ENCODE data around the gene IGF1R. TPM values are rescaled to one million over a fixed set of nuclear protein-coding genes. Genes with fewer than 3 reads are reported as not detected.

The IGF1R gene
- total and polyA plus RNA-seq, 2 of the 8 experiments (the other 6 are each of a cell fraction or from before 2014, with no cell fraction given): 32.9 to 109 TPM

DNA sequence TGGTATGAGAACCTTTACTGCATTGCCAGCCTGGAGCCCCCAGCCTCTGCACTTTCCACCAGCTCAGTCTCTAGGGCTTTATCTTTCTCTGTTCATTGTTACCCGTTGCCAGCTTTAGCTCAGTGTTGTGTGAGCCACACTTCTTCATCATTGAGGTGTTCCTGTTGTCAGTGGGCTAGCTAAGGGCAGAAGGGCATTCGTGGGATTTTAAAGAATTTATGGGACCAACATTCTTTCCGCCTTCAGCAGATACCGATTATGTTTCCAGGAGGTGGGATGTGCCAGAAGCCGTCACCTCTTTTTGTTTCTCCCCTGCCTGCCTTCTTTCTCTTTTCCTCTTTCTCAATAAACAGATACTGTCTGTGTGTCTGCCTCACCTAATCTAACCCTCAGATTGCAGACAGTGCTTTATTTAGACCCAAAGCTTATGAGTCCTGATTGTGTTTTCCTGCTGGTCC, 294.7 kb downstream of the IGF1R start:
- no peak overlapping the region for H3K4me2 ChIP-seq (ENCODE audit: insufficient read depth in 1 of 2, low read depth in 2 of 2, low read length in 2 of 2)
- FAIRE-seq: no peak
- TF ChIP-seq FOSL1 (IDR thresholded peaks at IDR 0.05; ENCODE audit: insufficient read depth, low read depth, low read length): no peak
- no peak for TF ChIP-seq TBP (IDR thresholded peaks at IDR 0.05; ENCODE audit: low read depth, low read length)
- TF ChIP-seq, protein P1, sequence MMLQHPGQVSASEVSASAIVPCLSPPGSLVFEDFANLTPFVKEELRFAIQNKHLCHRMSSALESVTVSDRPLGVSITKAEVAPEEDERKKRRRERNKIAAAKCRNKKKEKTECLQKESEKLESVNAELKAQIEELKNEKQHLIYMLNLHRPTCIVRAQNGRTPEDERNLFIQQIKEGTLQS (IDR thresholded peaks at IDR 0.05; ENCODE audit: insufficient read depth, low read depth, low read length): no peak
- TF ChIP-seq SP4 (IDR thresholded peaks at IDR 0.05; ENCODE audit: low read length): no peak
- no peak for TF ChIP-seq BCL11A (IDR thresholded peaks at IDR 0.05; ENCODE audit: low read depth in 2 of 2, low read length in 2 of 2)
- no peak for TF ChIP-seq SUZ12 (IDR thresholded peaks at IDR 0.05; ENCODE audit: low read length)
- TF ChIP-seq NRF1 (IDR thresholded peaks at IDR 0.05; ENCODE audit: low read depth, low read length): no peak
- no peak for TF ChIP-seq PHF8 (conservative IDR thresholded peaks at IDR 0.05; ENCODE audit: low read depth, low read length)
- TF ChIP-seq EZH2 (IDR thresholded peaks at IDR 0.05; ENCODE audit: low read depth, low read length, severe bottlenecking): no peak
- no peak for TF ChIP-seq POU5F1 (IDR thresholded peaks at IDR 0.05; ENCODE audit: low read depth, low read length)
- TF ChIP-seq KDM1A (IDR thresholded peaks at IDR 0.05; ENCODE audit: borderline replicate concordance, low read length): no peak
- TF ChIP-seq SP2 (IDR thresholded peaks at IDR 0.05; ENCODE audit: low read length): no peak
- TF ChIP-seq, protein P2, sequence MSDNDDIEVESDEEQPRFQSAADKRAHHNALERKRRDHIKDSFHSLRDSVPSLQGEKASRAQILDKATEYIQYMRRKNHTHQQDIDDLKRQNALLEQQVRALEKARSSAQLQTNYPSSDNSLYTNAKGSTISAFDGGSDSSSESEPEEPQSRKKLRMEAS (IDR thresholded peaks at IDR 0.05): no peak

More for the DNA sequence above, 294.7 kb downstream of the IGF1R start:
- Histone ChIP-seq H2BK12ac (ENCODE audit: low read depth, low read length) (no peak overlapping the region), H3K4me3 (ENCODE audit: extremely low read depth in 1 of 4, insufficient read depth in 2 of 4, low read depth in 3 of 4, low read length in 4 of 4) (no peak overlapping the region), H3K79me1 (ENCODE audit: low read depth, low read length) (peaks cover 3% of the 10 kb centered on the region; the same call in 1 of the 2 replicates), H2BK20ac (ENCODE audit: low read length) (no peak overlapping the region), H2AFZ (ENCODE audit: low read length) (no peak overlapping the region), H2AK5ac (ENCODE audit: low read depth, low read length) (no peak overlapping the region), H3K23ac (ENCODE audit: insufficient read length) (no peak overlapping the region), H3K27me3 (replicated peaks in 1 of 4; ENCODE audit: control insufficient read depth in 3 of 4, extremely low read depth in 1 of 4, insufficient read depth in 3 of 4, low read length in 3 of 4) (no peaks in the 10 kb centered on the region), H2BK120ac (replicated peaks; ENCODE audit: low read depth, low read length) (no peak overlapping the region), H3K9me3 (ENCODE audit: insufficient read depth in 2 of 2, low read depth in 1 of 2, low read length in 1 of 2) (no peaks in the 10 kb centered on the region), H3K4ac (replicated peaks; ENCODE audit: insufficient read length, low read depth, low read length) (no peak overlapping the region), H3K36me3 (ENCODE audit: control insufficient read depth in 2 of 4, insufficient read depth in 4 of 4, low read length in 3 of 4) (peaks cover 19 to 61% (median 46%) of the 10 kb centered on the region in 4 experiments), H3K27ac (ENCODE audit: low read depth, low read length) (no peak overlapping the region), H3K18ac (ENCODE audit: extremely low read depth, low read length) (no peak overlapping the region), H4K5ac (ENCODE audit: insufficient read length, low read depth, low read length) (no peak overlapping the region), H2BK5ac (ENCODE audit: low read depth, low read length) (no peak overlapping the region), H3K23me2 (ENCODE audit: low read depth, low read length) (no peaks in the 10 kb centered on the region), H3K14ac (ENCODE audit: insufficient read length) (no peak overlapping the region), H4K20me1 (replicated peaks in 1 of 2; ENCODE audit: control insufficient read depth in 1 of 2, insufficient read depth in 2 of 2, low read length in 2 of 2) (peaks cover 2 to 4% of the 10 kb centered on the region in 2 experiments), H3K56ac (replicated peaks; ENCODE audit: insufficient read length, low read depth, low read length) (no peak overlapping the region), H4K91ac (replicated peaks; ENCODE audit: insufficient read length, low read length) (no peak overlapping the region), H3K4me1 (replicated peaks in 1 of 4; ENCODE audit: control insufficient read depth in 3 of 4, insufficient read depth in 4 of 4, low read length in 3 of 4) (no peaks in the 10 kb centered on the region; a peak in 1 of 7 replicates), H2BK15ac (ENCODE audit: low read length) (no peak overlapping the region), H3K79me2 (ENCODE audit: control insufficient read depth in 1 of 2, insufficient read depth in 2 of 2, low read length in 2 of 2) (no peaks in the 10 kb centered on the region), H4K8ac (ENCODE audit: extremely low read depth, insufficient read depth, low read length) (no peak overlapping the region), H3K9ac (replicated peaks in 1 of 4; ENCODE audit: extremely low read depth in 1 of 4, low read depth in 3 of 4, low read length in 3 of 4) (no peak overlapping the region)
- 93% methylated on average over 5 of the region's 5 CpGs; no CpG with 5 or more reads in 1 of the 2 experiments for WGBS, 2 experiments (ENCODE audit: extremely low coverage in 1 of 2, insufficient coverage in 1 of 2, insufficient read length in 1 of 2, insufficient replicate concordance in 2 of 2, low coverage in 1 of 2, low lambda C conversion rate in 2 of 2, missing lambda C conversion rate in 1 of 2)
- DNase-seq (ENCODE audit: low read depth in 1 of 2, low spot score in 2 of 2): no peak
- CTCF ChIA-PET (ENCODE audit: partially characterized antibody): interaction anchor here (0.6 to 1.6 kb wide), 6 partner anchors 13 to 424 kb away, joined by 3 to 4 read pairs (median 3); no protein-coding TSS in a partner anchor
- POLR2A ChIA-PET (ENCODE audit: partially characterized antibody): interaction anchor here (0.7 kb wide), 1 partner anchor 213 kb away, joined by 3 read pairs; no protein-coding TSS in a partner anchor
